GM18499 (cell line): Measurements from ENCODE around the gene IL22RA2.

Experiments used
- ATAC-seq: cut with Tn5 transposase; IDR thresholded peaks from one replicate; pipeline ENCODE4 v1.9.1; 2021; ENCODE audit warnings: moderate number of reproducible peaks; ENCODE audit not compliant: insufficient read depth, unreplicated experiment

The IL22RA2 gene

GRCh38 chr6:137170266-137171052, 3.0 kb downstream of the IL22RA2 start:
- ATAC-seq, result no peak

GRCh38 chr6:137167702-137168377, 5.6 kb downstream of the IL22RA2 start:
- ATAC-seq, result no peak

- ATAC-seq, result no peak
These were observed 7.0 kb downstream of the IL22RA2 start for GRCh38 chr6:137166247-137167098.

- peak; percentile 39 for ATAC-seq
These were observed 7.8 kb downstream of the IL22RA2 start for GRCh38 chr6:137165375-137166246.

- no peak for ATAC-seq
These were observed 9.6 kb downstream of the IL22RA2 start for GRCh38 chr6:137163732-137164318.

GRCh38 chr6:137162692-137163306, 10.6 kb downstream of the IL22RA2 start:
- ATAC-seq, result no peak

GRCh38 chr6:137161949-137162348, 11.5 kb downstream of the IL22RA2 start:
- no peak for ATAC-seq

- ATAC-seq, result no peak
These were observed 12.7 kb downstream of the IL22RA2 start for GRCh38 chr6:137160763-137161162.

- no peak for ATAC-seq
These were observed 13.5 kb downstream of the IL22RA2 start for GRCh38 chr6:137159912-137160311.

- ATAC-seq, result no peak
These were observed 15.8 kb downstream of the IL22RA2 start for GRCh38 chr6:137157601-137158000.

GRCh38 chr6:137156650-137157049, 16.8 kb downstream of the IL22RA2 start:
- ATAC-seq, result no peak

- no peak for ATAC-seq
These were observed 17.6 kb downstream of the IL22RA2 start for GRCh38 chr6:137155830-137156229.

GRCh38 chr6:137150072-137150471, 23.4 kb downstream of the IL22RA2 start:
- ATAC-seq, result no peak

- ATAC-seq, result no peak
These were observed 24.4 kb downstream of the IL22RA2 start for GRCh38 chr6:137149035-137149393.

GRCh38 chr6:137148306-137149034, 25.0 kb downstream of the IL22RA2 start:
- no peak for ATAC-seq

- ATAC-seq, result no peak
These were observed 26.2 kb downstream of the IL22RA2 start for GRCh38 chr6:137147195-137147594.

- ATAC-seq, result no peak
These were observed 27.2 kb downstream of the IL22RA2 start for GRCh38 chr6:137146206-137146605.

- no peak for ATAC-seq
These were observed 28.0 kb downstream of the IL22RA2 start for GRCh38 chr6:137145421-137145820.

GRCh38 chr6:137136065-137136464, 37.4 kb downstream of the IL22RA2 start:
- no peak for ATAC-seq
